Keratinocyte (primary cell): ENCODE results near the gene TMEM54. TPM values are rescaled to one million over a fixed set of nuclear protein-coding genes. Genes with fewer than 3 reads are reported as not detected.

ENCODE experiments used
- DNase-seq: peaks from one replicate; pipeline ENCODE4 v3.0.0-alpha.2; 2011; ENCODE audit warnings: low read depth, missing footprints, low spot score
- FAIRE-seq: peaks from 2 replicates; lab custom pipeline; 2011; peaks lifted over from hg19 to GRCh38; lab: Jason Lieb, UNC
- H2AFZ ChIP-seq: 2 replicates; pipeline ENCODE4 v1.6.0; 2012; ENCODE audit warnings: low read length, control low read depth, inconsistent platforms; ENCODE audit not compliant: control insufficient read depth
- H3K27ac ChIP-seq: 2 replicates; pipeline ENCODE4 v1.5.1; 2011; ENCODE audit warnings: low read length; ENCODE audit not compliant: control insufficient read depth, insufficient read depth
- H3K27me3 ChIP-seq: 3 replicates; pipeline ENCODE4 v1.6.0; 2011; ENCODE audit warnings: low read length; ENCODE audit not compliant: control insufficient read depth, insufficient read depth; ENCODE audit errors: extremely low read depth
- H3K36me3 ChIP-seq, 2 experiments: 2 replicates in 1 of 2; 3 replicates in 1 of 2; pipeline ENCODE4 v1.5.1; 2011; ENCODE audit warnings: low read length in 2 of 2, mild to moderate bottlenecking in 1 of 2; ENCODE audit not compliant: control insufficient read depth in 2 of 2, insufficient read depth in 2 of 2; ENCODE audit errors: extremely low read depth in 1 of 2
- H3K4me1 ChIP-seq: 3 replicates; pipeline ENCODE4 v1.5.1; 2011; ENCODE audit warnings: low read length; ENCODE audit not compliant: control insufficient read depth, insufficient read depth; ENCODE audit errors: extremely low read depth
- H3K4me2 ChIP-seq: 3 replicates; pipeline ENCODE4 v1.6.0; 2011; ENCODE audit warnings: low read depth, low read length; ENCODE audit not compliant: control insufficient read depth, insufficient read depth; ENCODE audit errors: extremely low read depth
- H3K4me3 ChIP-seq, 3 experiments: fragments of 200-600 bp in 1 of 3; sonication (generic) in 1 of 3; 2 replicates in 2 of 3; 3 replicates in 1 of 3; pipeline ENCODE4 v1.5.1; 2011 to 2016; ENCODE audit warnings: low read length in 3 of 3, mild to moderate bottlenecking in 3 of 3, control low read depth in 2 of 3, inconsistent platforms in 1 of 3, low read depth in 1 of 3, mixed read lengths in 1 of 3, mixed run types in 1 of 3, moderate library complexity in 1 of 3; ENCODE audit not compliant: control insufficient read depth in 2 of 3, insufficient read depth in 2 of 3; ENCODE audit errors: extremely low read depth in 1 of 3
- H3K79me2 ChIP-seq: 2 replicates; pipeline ENCODE4 v1.6.0; 2012; ENCODE audit warnings: low read length; ENCODE audit not compliant: control insufficient read depth, insufficient read depth
- H3K9ac ChIP-seq: 3 replicates; pipeline ENCODE4 v1.6.0; 2011; ENCODE audit warnings: low read length; ENCODE audit not compliant: control insufficient read depth, insufficient read depth; ENCODE audit errors: extremely low read depth
- H3K9me1 ChIP-seq: 3 replicates; pipeline ENCODE4 v1.6.0; 2011; ENCODE audit warnings: low read length; ENCODE audit not compliant: control insufficient read depth, insufficient read depth; ENCODE audit errors: extremely low read depth
- H3K9me3 ChIP-seq: 2 replicates; pipeline ENCODE4 v1.5.1; 2012; ENCODE audit warnings: low read depth, low read length; ENCODE audit not compliant: control insufficient read depth
- H4K20me1 ChIP-seq: 3 replicates; pipeline ENCODE4 v1.6.0; 2011; ENCODE audit warnings: low read length; ENCODE audit not compliant: control insufficient read depth, insufficient read depth; ENCODE audit errors: extremely low read depth
- EZH2 ChIP-seq: IDR thresholded peaks from one replicate; pipeline ENCODE4 v1.6.1; 2012; ENCODE audit warnings: inconsistent platforms, mild to moderate bottlenecking, low read length, moderate library complexity
- dilution Hi-C: fragments of 300-500 bp; cut with MboI; formaldehyde crosslinking; loops from one replicate; pipeline ENCODE4 v1.7.0; 2020; ENCODE audit warnings: low sequenced_read_pairs; ENCODE audit not compliant: extremely low pct_ligation_motif_present
- polyA plus RNA-seq, 5 experiments: library from polyadenylated mRNA; depleted of rRNA in 3 of 5; stranded (reverse) in 3 of 5; stranded (forward) in 1 of 5; unstranded in 1 of 5; fragments of >200 nt; gene quantifications; 1 replicate in 1 of 5; 2 replicates in 3 of 5; 3 replicates in 1 of 5; pipeline versions ENCODE4 v1.2.1 to v1.2.3, GENCODE V29; 2011 to 2012; ENCODE audit warnings: missing spikeins in 2 of 5, low read depth in 1 of 5, low replicate concordance in 1 of 5
- TF ChIP-seq, protein P1 (sequence below), 3 experiments: IDR thresholded peaks in 1 of 3; conservative IDR thresholded peaks in 1 of 3; optimal IDR thresholded peaks in 1 of 3; 2 replicates in 2 of 3; 3 replicates in 1 of 3; pipeline versions ENCODE3 to v1.5.1; 2011; ENCODE audit warnings: low read length in 3 of 3, mild to moderate bottlenecking in 3 of 3, moderate library complexity in 2 of 3, control low read depth in 1 of 3, inconsistent platforms in 1 of 3; ENCODE audit not compliant: insufficient read depth in 2 of 3; ENCODE audit errors: extremely low read depth in 1 of 3

TMEM54 gene
- polyA plus RNA-seq, 1 donor (not counting 4 experiments of a cell fraction or from before 2014, with no cell fraction given) = 59.4 TPM

DNA sequence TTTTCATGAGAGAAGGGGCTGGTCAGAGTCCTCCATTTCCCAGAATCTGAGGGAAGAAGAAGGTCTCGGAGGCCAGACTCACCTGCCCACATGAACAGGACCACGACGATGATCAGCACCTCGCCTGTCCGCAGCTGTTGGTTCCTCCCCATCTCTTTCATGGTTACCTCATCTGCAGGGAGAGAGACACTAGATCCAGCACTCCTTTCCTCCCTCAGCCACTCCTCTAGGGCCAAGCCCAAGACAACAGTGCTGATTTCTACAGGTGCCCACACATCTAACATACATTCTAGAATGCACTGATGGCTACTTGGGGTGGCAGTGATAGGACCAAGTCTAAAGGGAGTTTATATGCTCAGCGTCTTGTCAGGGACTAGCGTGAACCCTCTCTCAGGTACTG lies 33.5 kb downstream of the TMEM54 start:
- no peak overlapping the region for H3K4me3 ChIP-seq
- H3K9ac ChIP-seq = no peak overlapping the region
- no peak overlapping the region for H3K27ac ChIP-seq
- DNase-seq (no peak), FAIRE-seq (no peak)
- H3K9me1 ChIP-seq = no peaks in the 10 kb centered on the region
- no peak for TF ChIP-seq EZH2
- TF ChIP-seq, protein P1, sequence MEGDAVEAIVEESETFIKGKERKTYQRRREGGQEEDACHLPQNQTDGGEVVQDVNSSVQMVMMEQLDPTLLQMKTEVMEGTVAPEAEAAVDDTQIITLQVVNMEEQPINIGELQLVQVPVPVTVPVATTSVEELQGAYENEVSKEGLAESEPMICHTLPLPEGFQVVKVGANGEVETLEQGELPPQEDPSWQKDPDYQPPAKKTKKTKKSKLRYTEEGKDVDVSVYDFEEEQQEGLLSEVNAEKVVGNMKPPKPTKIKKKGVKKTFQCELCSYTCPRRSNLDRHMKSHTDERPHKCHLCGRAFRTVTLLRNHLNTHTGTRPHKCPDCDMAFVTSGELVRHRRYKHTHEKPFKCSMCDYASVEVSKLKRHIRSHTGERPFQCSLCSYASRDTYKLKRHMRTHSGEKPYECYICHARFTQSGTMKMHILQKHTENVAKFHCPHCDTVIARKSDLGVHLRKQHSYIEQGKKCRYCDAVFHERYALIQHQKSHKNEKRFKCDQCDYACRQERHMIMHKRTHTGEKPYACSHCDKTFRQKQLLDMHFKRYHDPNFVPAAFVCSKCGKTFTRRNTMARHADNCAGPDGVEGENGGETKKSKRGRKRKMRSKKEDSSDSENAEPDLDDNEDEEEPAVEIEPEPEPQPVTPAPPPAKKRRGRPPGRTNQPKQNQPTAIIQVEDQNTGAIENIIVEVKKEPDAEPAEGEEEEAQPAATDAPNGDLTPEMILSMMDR (optimal IDR thresholded peaks at IDR 0.05 in 1 of 3, IDR thresholded peaks at IDR 0.05 in 1 of 3, conservative IDR thresholded peaks at IDR 0.05 in 1 of 3; ENCODE audit: extremely low read depth in 1 of 3, insufficient read depth in 2 of 3, low read length in 3 of 3) = no peak
- H2AFZ ChIP-seq = no peak overlapping the region
- no peaks in the 10 kb centered on the region for H4K20me1 ChIP-seq
- no peaks in the 10 kb centered on the region for H3K79me2 ChIP-seq
- H3K4me2 ChIP-seq = no peak overlapping the region
- no peaks in the 10 kb centered on the region for H3K4me1 ChIP-seq
- H3K9me3 ChIP-seq = no peaks in the 10 kb centered on the region
- dilution Hi-C loops = no loop called here
- H3K36me3 ChIP-seq = no peaks in the 10 kb centered on the region
- peaks cover 24% of the 10 kb centered on the region for H3K27me3 ChIP-seq

DNA sequence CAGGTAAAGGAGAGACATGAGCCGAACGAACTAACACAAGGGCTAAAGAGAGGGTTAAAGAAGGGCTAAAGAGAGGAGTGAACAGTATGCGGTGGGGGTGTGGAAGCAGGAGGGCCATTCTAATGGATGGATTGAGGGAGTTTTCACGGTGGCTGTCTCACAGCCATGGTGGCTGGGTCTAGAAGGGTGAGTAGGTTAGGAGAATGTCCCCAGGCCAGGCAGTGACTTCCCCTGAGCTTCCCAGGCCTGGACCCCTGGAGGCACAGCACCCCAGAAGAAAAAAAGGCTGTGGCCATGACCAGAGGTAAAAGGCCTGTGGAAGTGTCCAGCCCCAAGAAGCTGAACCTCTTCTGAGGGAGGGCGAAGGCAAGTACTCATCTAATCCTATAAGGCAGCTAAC lies 34.0 kb downstream of the TMEM54 start:
- Histone ChIP-seq H3K79me2 (no peaks in the 10 kb centered on the region), H3K9me3 (no peaks in the 10 kb centered on the region), H2AFZ (no peak overlapping the region), H3K36me3 (peaks cover 0 to 1% of the 10 kb centered on the region in 2 experiments), H3K4me2 (no peak overlapping the region), H4K20me1 (no peaks in the 10 kb centered on the region), H3K4me3 (no peak overlapping the region), H3K9me1 (no peaks in the 10 kb centered on the region), H3K27ac (no peak overlapping the region), H3K27me3 (peaks cover 22% of the 10 kb centered on the region), H3K9ac (no peak overlapping the region), H3K4me1 (no peaks in the 10 kb centered on the region)
- dilution Hi-C loops = no loop called here
- FAIRE-seq (no peak), DNase-seq (no peak)
- TF ChIP-seq, protein P1 (optimal IDR thresholded peaks at IDR 0.05 in 1 of 3, IDR thresholded peaks at IDR 0.05 in 1 of 3, conservative IDR thresholded peaks at IDR 0.05 in 1 of 3; ENCODE audit: extremely low read depth in 1 of 3, insufficient read depth in 2 of 3, low read length in 3 of 3) = no peak
- no peak for TF ChIP-seq EZH2
